HEK293 (cell line): ENCODE measurements around the gene SNAP91.

Experiments used
- CTCF ChIA-PET: fragments of 350-600 bp; formaldehyde crosslinking; extraction: SDS; loops from one replicate; lab custom pipeline; 2021; ENCODE audit warnings: antibody characterized with exemption; lab: Yijun Ruan, JAX
- POLR2A ChIA-PET: fragments of 300-600 bp; formaldehyde crosslinking; extraction: SDS; loops from one replicate; lab custom pipeline; 2020; ENCODE audit warnings: antibody characterized with exemption, inconsistent platforms; lab: Yijun Ruan, JAX
- H3K27ac ChIP-seq: fragments of 200-500 bp; sonication (Bioruptor generic); 2 replicates; pipeline ENCODE4 v1.5.1; 2014; ENCODE audit warnings: low read depth, low read length, control low read depth, inconsistent platforms; ENCODE audit errors: extremely low read depth
- H3K36me3 ChIP-seq, 2 experiments: fragments of 200-500 bp in 1 of 2; sonication (Bioruptor generic) in 1 of 2; 1 replicate in 1 of 2; 2 replicates in 1 of 2; pipeline ENCODE4 v1.5.1; 2014 to 2017; ENCODE audit warnings: inconsistent platforms in 2 of 2, low read length in 2 of 2; ENCODE audit not compliant: control insufficient read depth in 2 of 2, insufficient read depth in 1 of 2
- H3K4me1 ChIP-seq: fragments of 200-500 bp; sonication (Bioruptor generic); 2 replicates; pipeline ENCODE4 v1.5.1; 2014; ENCODE audit warnings: mild to moderate bottlenecking, low read length, inconsistent platforms; ENCODE audit not compliant: control insufficient read depth, insufficient read depth
- H3K4me3 ChIP-seq: 2 replicates; pipeline ENCODE4 v1.5.1; 2011; ENCODE audit warnings: low read depth, mild to moderate bottlenecking, control low read depth, low read length, moderate library complexity
- H3K9me3 ChIP-seq: fragments of 200-500 bp; sonication (Bioruptor generic); 2 replicates; pipeline ENCODE4 v1.5.1; 2014; ENCODE audit warnings: low read depth, low read length, inconsistent platforms; ENCODE audit not compliant: control insufficient read depth, insufficient read depth
- GLIS2 ChIP-seq: fragments of 450-650 bp; formaldehyde crosslinking; IDR thresholded peaks from 2 replicates; pipeline ENCODE4 v1.5.1; 2016; ENCODE audit warnings: missing biosample characterization, missing genetic modification characterization
- MZF1 ChIP-seq: fragments of 450-650 bp; formaldehyde crosslinking; IDR thresholded peaks from 2 replicates; pipeline ENCODE4 v1.5.1; 2017; ENCODE audit warnings: missing biosample characterization, missing genetic modification characterization, borderline replicate concordance
- PATZ1 ChIP-seq: fragments of 450-650 bp; formaldehyde crosslinking; IDR thresholded peaks from 2 replicates; pipeline ENCODE4 v1.5.1; 2016; ENCODE audit warnings: missing biosample characterization, missing genetic modification characterization
- PRDM1 ChIP-seq: fragments of 450-650 bp; formaldehyde crosslinking; IDR thresholded peaks from 2 replicates; pipeline ENCODE4; 2016; ENCODE audit warnings: missing biosample characterization, missing genetic modification characterization
- SALL2 ChIP-seq: fragments of 450-650 bp; formaldehyde crosslinking; IDR thresholded peaks from 2 replicates; pipeline ENCODE4 v1.5.0; 2017; ENCODE audit warnings: missing biosample characterization, mild to moderate bottlenecking, missing genetic modification characterization, borderline replicate concordance
- YY2 ChIP-seq: fragments of 450-650 bp; formaldehyde crosslinking; IDR thresholded peaks from 2 replicates; pipeline ENCODE4 v1.5.1; 2016; ENCODE audit warnings: missing biosample characterization, missing genetic modification characterization
- ZBTB48 ChIP-seq: fragments of 450-650 bp; formaldehyde crosslinking; IDR thresholded peaks from 2 replicates; pipeline ENCODE4 v1.5.1; 2016; ENCODE audit warnings: missing biosample characterization, missing genetic modification characterization
- ZNF214 ChIP-seq: fragments of 450-650 bp; formaldehyde crosslinking; IDR thresholded peaks from 2 replicates; pipeline ENCODE4 v1.5.1; 2017; ENCODE audit warnings: missing biosample characterization, mild to moderate bottlenecking, missing genetic modification characterization, borderline replicate concordance
- ZNF248 ChIP-seq: fragments of 450-650 bp; formaldehyde crosslinking; IDR thresholded peaks from 2 replicates; pipeline ENCODE4 v1.5.1; 2017; ENCODE audit warnings: missing biosample characterization, missing genetic modification characterization
- ZNF544 ChIP-seq: fragments of 450-650 bp; formaldehyde crosslinking; IDR thresholded peaks from 2 replicates; pipeline ENCODE4 v1.5.0; 2017; ENCODE audit warnings: missing biosample characterization, missing genetic modification characterization
- ZNF623 ChIP-seq: fragments of 450-650 bp; formaldehyde crosslinking; IDR thresholded peaks from 2 replicates; pipeline ENCODE4 v1.5.1; 2016; ENCODE audit warnings: missing biosample characterization, missing genetic modification characterization
- ZNF701 ChIP-seq: fragments of 450-650 bp; formaldehyde crosslinking; IDR thresholded peaks from 2 replicates; pipeline ENCODE4 v1.5.1; 2016; ENCODE audit warnings: missing biosample characterization, missing genetic modification characterization
- ZNF707 ChIP-seq: fragments of 450-650 bp; formaldehyde crosslinking; IDR thresholded peaks from 2 replicates; pipeline ENCODE4 v1.5.1; 2016; ENCODE audit warnings: missing biosample characterization, missing genetic modification characterization
- ZNF792 ChIP-seq: fragments of 450-650 bp; formaldehyde crosslinking; IDR thresholded peaks from 2 replicates; pipeline ENCODE4 v1.5.1; 2016; ENCODE audit warnings: missing biosample characterization, missing genetic modification characterization
- TF ChIP-seq, protein P1 (sequence below): fragments of 450-650 bp; IDR thresholded peaks from 2 replicates; pipeline ENCODE4 v1.5.1; 2018; ENCODE audit warnings: missing biosample characterization, missing genetic modification characterization
- TF ChIP-seq, protein P2 (sequence below): fragments of 450-650 bp; formaldehyde crosslinking; IDR thresholded peaks from 2 replicates; pipeline ENCODE4 v1.5.1; 2016; ENCODE audit warnings: missing biosample characterization, missing genetic modification characterization
- TF ChIP-seq, protein P3 (sequence below): fragments of 450-650 bp; formaldehyde crosslinking; IDR thresholded peaks from 2 replicates; pipeline ENCODE4 v1.5.1; 2016; ENCODE audit warnings: missing biosample characterization, missing genetic modification characterization, borderline replicate concordance
- TF ChIP-seq, protein P4 (sequence below): fragments of 450-650 bp; formaldehyde crosslinking; IDR thresholded peaks from 2 replicates; pipeline ENCODE4 v1.5.1; 2017; ENCODE audit warnings: missing biosample characterization, missing genetic modification characterization

Gene SNAP91

GRCh38 chr6:83685481-83685880, 23.4 kb downstream of the SNAP91 start:
- Histone ChIP-seq H3K9me3 (no peaks in the 10 kb centered on the region), H3K4me3 (no peak overlapping the region), H3K36me3 (no peaks in the 10 kb centered on the region), H3K4me1 (no peaks in the 10 kb centered on the region), H3K27ac (no peak overlapping the region)
- no peak for TF ChIP-seq SALL2 (tag by site-specific recombination)
- no peak for TF ChIP-seq ZNF792 (tag by site-specific recombination)
- no peak for TF ChIP-seq YY2 (tag by site-specific recombination)
- TF ChIP-seq GLIS2 (tag by site-specific recombination) = no peak
- ChIA-PET POLR2A (no interaction called here), CTCF (no interaction called here)

DNA sequence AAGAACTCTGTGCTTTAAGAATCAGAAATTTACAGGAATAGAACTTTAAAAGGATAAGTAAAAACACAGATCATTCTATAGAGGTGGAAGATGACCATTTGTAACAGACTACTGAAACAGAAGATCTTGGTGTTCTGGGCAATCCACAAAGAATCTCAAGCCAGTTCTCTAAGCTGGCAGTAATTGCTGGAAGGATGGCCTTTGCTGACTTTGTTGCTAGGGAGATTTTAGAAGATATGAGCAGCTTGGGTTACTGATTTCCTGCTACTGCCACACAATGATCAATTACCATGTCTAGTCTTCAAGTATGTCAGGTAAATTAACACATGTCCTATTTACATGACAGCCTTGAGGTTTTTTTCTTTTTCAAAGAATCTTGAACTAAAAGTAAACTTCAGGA, 31.1 kb downstream of the SNAP91 start:
- ChIA-PET POLR2A (no interaction called here), CTCF (interaction anchor here (1.2 kb wide), 1 partner anchor 63 kb away, joined by 4 read pairs; no protein-coding TSS in a partner anchor)
- Histone ChIP-seq H3K27ac (no peak overlapping the region), H3K36me3 (no peaks in the 10 kb centered on the region), H3K9me3 (no peaks in the 10 kb centered on the region), H3K4me1 (no peaks in the 10 kb centered on the region), H3K4me3 (no peak overlapping the region)
- TF ChIP-seq, protein P1, sequence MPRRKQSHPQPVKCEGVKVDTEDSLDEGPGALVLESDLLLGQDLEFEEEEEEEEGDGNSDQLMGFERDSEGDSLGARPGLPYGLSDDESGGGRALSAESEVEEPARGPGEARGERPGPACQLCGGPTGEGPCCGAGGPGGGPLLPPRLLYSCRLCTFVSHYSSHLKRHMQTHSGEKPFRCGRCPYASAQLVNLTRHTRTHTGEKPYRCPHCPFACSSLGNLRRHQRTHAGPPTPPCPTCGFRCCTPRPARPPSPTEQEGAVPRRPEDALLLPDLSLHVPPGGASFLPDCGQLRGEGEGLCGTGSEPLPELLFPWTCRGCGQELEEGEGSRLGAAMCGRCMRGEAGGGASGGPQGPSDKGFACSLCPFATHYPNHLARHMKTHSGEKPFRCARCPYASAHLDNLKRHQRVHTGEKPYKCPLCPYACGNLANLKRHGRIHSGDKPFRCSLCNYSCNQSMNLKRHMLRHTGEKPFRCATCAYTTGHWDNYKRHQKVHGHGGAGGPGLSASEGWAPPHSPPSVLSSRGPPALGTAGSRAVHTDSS (tag by site-specific recombination) = no peak
- TF ChIP-seq ZNF701 (tag by site-specific recombination) = no peak
- TF ChIP-seq PRDM1 (tag by site-specific recombination) = no peak
- TF ChIP-seq, protein P2, sequence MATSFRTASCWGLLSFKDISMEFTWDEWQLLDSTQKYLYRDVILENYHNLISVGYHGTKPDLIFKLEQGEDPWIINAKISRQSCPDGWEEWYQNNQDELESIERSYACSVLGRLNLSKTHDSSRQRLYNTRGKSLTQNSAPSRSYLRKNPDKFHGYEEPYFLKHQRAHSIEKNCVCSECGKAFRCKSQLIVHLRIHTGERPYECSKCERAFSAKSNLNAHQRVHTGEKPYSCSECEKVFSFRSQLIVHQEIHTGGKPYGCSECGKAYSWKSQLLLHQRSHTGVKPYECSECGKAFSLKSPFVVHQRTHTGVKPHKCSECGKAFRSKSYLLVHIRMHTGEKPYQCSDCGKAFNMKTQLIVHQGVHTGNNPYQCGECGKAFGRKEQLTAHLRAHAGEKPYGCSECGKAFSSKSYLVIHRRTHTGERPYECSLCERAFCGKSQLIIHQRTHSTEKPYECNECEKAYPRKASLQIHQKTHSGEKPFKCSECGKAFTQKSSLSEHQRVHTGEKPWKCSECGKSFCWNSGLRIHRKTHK = no peak
- no peak for TF ChIP-seq ZBTB48 (tag by site-specific recombination)
- TF ChIP-seq ZNF544 (tag by site-specific recombination) = no peak
- no peak for TF ChIP-seq ZNF214 (tag by site-specific recombination)
- TF ChIP-seq ZNF623 (tag by site-specific recombination) = no peak
- TF ChIP-seq, all 188 proteins: peak for 0

- no peak for TF ChIP-seq ZNF248
- TF ChIP-seq MZF1 (tag by site-specific recombination) = no peak
- TF ChIP-seq PATZ1 (tag by site-specific recombination) = no peak
- no peak for TF ChIP-seq ZNF707
- TF ChIP-seq, protein P3, sequence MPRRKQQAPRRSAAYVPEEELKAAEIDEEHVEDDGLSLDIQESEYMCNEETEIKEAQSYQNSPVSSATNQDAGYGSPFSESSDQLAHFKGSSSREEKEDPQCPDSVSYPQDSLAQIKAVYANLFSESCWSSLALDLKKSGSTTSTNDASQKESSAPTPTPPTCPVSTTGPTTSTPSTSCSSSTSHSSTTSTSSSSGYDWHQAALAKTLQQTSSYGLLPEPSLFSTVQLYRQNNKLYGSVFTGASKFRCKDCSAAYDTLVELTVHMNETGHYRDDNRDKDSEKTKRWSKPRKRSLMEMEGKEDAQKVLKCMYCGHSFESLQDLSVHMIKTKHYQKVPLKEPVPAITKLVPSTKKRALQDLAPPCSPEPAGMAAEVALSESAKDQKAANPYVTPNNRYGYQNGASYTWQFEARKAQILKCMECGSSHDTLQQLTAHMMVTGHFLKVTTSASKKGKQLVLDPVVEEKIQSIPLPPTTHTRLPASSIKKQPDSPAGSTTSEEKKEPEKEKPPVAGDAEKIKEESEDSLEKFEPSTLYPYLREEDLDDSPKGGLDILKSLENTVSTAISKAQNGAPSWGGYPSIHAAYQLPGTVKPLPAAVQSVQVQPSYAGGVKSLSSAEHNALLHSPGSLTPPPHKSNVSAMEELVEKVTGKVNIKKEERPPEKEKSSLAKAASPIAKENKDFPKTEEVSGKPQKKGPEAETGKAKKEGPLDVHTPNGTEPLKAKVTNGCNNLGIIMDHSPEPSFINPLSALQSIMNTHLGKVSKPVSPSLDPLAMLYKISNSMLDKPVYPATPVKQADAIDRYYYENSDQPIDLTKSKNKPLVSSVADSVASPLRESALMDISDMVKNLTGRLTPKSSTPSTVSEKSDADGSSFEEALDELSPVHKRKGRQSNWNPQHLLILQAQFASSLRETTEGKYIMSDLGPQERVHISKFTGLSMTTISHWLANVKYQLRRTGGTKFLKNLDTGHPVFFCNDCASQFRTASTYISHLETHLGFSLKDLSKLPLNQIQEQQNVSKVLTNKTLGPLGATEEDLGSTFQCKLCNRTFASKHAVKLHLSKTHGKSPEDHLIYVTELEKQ = no peak
- TF ChIP-seq, protein P4, sequence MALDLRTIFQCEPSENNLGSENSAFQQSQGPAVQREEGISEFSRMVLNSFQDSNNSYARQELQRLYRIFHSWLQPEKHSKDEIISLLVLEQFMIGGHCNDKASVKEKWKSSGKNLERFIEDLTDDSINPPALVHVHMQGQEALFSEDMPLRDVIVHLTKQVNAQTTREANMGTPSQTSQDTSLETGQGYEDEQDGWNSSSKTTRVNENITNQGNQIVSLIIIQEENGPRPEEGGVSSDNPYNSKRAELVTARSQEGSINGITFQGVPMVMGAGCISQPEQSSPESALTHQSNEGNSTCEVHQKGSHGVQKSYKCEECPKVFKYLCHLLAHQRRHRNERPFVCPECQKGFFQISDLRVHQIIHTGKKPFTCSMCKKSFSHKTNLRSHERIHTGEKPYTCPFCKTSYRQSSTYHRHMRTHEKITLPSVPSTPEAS (tag by site-specific recombination) = no peak
- ChIA-PET POLR2A (no interaction called here), CTCF (interaction anchor here (1.0 kb wide), 1 partner anchor 23 kb away, joined by 4 read pairs; no protein-coding TSS in a partner anchor)
- H3K4me3 ChIP-seq = no peak overlapping the region
- H3K27ac ChIP-seq = no peak overlapping the region
- no peaks in the 10 kb centered on the region for H3K36me3 ChIP-seq
- no peaks in the 10 kb centered on the region for H3K4me1 ChIP-seq
- H3K9me3 ChIP-seq = no peaks in the 10 kb centered on the region
These were observed 70.9 kb downstream of the SNAP91 start for GRCh38 chr6:83637953-83638352.
